Measurements from ENCODE around the gene KRT13. TPM values are rescaled to one million over a fixed set of nuclear protein-coding genes. Genes with fewer than 3 reads are reported as not detected.

Gene KRT13
- total RNA-seq, 1 experiment from 2014 or later: not detected

DNA sequence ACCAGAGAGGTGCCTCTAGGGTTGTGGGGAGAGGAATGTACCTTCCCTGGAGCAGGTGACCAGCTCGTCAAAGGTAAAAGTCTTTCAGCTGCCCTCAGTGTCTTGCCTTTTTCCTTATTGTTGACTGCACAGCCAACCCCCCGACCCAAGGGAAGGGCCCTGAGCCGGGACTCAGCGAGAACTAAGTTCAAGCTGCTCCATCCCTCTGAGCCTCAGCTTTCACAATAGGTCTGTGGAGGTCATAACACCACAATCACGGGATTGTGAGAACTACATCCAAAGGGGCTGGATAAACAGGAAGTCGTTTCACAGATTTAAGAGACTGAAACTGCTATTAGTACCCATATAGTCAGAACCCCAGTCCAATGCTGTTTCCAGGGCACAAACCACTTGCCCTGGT is 13.1 kb downstream of the KRT13 start (continued):
- TF ChIP-seq, protein P1, sequence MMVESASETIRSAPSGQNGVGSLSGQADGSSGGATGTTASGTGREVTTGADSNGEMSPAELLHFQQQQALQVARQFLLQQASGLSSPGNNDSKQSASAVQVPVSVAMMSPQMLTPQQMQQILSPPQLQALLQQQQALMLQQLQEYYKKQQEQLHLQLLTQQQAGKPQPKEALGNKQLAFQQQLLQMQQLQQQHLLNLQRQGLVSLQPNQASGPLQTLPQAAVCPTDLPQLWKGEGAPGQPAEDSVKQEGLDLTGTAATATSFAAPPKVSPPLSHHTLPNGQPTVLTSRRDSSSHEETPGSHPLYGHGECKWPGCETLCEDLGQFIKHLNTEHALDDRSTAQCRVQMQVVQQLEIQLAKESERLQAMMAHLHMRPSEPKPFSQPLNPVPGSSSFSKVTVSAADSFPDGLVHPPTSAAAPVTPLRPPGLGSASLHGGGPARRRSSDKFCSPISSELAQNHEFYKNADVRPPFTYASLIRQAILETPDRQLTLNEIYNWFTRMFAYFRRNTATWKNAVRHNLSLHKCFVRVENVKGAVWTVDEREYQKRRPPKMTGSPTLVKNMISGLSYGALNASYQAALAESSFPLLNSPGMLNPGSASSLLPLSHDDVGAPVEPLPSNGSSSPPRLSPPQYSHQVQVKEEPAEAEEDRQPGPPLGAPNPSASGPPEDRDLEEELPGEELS (CRISPR knock-in tag; IDR thresholded peaks at IDR 0.05): no peak
- TF ChIP-seq JUN (CRISPR knock-in tag; IDR thresholded peaks at IDR 0.05): no peak
- TF ChIP-seq, protein P2, sequence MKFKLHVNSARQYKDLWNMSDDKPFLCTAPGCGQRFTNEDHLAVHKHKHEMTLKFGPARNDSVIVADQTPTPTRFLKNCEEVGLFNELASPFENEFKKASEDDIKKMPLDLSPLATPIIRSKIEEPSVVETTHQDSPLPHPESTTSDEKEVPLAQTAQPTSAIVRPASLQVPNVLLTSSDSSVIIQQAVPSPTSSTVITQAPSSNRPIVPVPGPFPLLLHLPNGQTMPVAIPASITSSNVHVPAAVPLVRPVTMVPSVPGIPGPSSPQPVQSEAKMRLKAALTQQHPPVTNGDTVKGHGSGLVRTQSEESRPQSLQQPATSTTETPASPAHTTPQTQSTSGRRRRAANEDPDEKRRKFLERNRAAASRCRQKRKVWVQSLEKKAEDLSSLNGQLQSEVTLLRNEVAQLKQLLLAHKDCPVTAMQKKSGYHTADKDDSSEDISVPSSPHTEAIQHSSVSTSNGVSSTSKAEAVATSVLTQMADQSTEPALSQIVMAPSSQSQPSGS (CRISPR knock-in tag; IDR thresholded peaks at IDR 0.05; ENCODE audit: borderline replicate concordance, low read depth): no peak
- TF ChIP-seq, protein P3, sequence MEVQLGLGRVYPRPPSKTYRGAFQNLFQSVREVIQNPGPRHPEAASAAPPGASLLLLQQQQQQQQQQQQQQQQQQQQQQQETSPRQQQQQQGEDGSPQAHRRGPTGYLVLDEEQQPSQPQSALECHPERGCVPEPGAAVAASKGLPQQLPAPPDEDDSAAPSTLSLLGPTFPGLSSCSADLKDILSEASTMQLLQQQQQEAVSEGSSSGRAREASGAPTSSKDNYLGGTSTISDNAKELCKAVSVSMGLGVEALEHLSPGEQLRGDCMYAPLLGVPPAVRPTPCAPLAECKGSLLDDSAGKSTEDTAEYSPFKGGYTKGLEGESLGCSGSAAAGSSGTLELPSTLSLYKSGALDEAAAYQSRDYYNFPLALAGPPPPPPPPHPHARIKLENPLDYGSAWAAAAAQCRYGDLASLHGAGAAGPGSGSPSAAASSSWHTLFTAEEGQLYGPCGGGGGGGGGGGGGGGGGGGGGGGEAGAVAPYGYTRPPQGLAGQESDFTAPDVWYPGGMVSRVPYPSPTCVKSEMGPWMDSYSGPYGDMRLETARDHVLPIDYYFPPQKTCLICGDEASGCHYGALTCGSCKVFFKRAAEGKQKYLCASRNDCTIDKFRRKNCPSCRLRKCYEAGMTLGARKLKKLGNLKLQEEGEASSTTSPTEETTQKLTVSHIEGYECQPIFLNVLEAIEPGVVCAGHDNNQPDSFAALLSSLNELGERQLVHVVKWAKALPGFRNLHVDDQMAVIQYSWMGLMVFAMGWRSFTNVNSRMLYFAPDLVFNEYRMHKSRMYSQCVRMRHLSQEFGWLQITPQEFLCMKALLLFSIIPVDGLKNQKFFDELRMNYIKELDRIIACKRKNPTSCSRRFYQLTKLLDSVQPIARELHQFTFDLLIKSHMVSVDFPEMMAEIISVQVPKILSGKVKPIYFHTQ (CRISPR knock-in tag; IDR thresholded peaks at IDR 0.05): no peak
- TF ChIP-seq ZNF423 (CRISPR knock-in tag; IDR thresholded peaks at IDR 0.05): no peak
- no peak for TF ChIP-seq PRRX2 (CRISPR knock-in tag; IDR thresholded peaks at IDR 0.05)
- TF ChIP-seq, protein P4, sequence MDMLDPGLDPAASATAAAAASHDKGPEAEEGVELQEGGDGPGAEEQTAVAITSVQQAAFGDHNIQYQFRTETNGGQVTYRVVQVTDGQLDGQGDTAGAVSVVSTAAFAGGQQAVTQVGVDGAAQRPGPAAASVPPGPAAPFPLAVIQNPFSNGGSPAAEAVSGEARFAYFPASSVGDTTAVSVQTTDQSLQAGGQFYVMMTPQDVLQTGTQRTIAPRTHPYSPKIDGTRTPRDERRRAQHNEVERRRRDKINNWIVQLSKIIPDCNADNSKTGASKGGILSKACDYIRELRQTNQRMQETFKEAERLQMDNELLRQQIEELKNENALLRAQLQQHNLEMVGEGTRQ (CRISPR knock-in tag; IDR thresholded peaks at IDR 0.05): no peak
- TF ChIP-seq, protein P5, sequence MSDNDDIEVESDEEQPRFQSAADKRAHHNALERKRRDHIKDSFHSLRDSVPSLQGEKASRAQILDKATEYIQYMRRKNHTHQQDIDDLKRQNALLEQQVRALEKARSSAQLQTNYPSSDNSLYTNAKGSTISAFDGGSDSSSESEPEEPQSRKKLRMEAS (CRISPR knock-in tag; IDR thresholded peaks at IDR 0.05): no peak
- no peak for TF ChIP-seq MXD4 (CRISPR knock-in tag; IDR thresholded peaks at IDR 0.05; ENCODE audit: borderline replicate concordance)

DNA sequence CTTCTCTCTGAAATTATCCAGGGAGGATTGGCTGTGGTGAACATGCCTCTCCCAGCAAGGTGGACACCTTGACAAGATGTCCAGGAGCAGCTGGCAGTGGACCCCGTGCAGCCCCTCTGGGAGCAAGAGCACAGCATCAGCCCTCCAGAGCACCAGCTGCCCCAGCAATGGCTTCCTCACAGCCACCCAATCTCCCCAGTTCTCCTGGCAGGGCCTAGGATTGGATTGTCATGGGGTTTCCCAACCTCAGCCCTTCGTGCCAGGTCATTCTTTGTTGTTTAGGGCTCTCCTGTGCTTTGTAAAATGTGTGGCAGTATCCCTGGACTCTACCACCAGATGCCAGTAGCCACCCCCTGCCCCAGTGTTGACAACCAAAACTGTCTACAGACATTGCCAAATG is 13.9 kb downstream of the KRT13 start:
- CTCF ChIA-PET: interaction anchor here (10.9 kb wide), 1 partner anchor 57 kb away, joined by 160 read pairs; no protein-coding TSS in a partner anchor
- H3K9me3 Mint-ChIP-seq: no peaks in the 10 kb centered on the region
- no peak for ATAC-seq

More for the DNA sequence above, 13.9 kb downstream of the KRT13 start:
- TF ChIP-seq, protein P6, sequence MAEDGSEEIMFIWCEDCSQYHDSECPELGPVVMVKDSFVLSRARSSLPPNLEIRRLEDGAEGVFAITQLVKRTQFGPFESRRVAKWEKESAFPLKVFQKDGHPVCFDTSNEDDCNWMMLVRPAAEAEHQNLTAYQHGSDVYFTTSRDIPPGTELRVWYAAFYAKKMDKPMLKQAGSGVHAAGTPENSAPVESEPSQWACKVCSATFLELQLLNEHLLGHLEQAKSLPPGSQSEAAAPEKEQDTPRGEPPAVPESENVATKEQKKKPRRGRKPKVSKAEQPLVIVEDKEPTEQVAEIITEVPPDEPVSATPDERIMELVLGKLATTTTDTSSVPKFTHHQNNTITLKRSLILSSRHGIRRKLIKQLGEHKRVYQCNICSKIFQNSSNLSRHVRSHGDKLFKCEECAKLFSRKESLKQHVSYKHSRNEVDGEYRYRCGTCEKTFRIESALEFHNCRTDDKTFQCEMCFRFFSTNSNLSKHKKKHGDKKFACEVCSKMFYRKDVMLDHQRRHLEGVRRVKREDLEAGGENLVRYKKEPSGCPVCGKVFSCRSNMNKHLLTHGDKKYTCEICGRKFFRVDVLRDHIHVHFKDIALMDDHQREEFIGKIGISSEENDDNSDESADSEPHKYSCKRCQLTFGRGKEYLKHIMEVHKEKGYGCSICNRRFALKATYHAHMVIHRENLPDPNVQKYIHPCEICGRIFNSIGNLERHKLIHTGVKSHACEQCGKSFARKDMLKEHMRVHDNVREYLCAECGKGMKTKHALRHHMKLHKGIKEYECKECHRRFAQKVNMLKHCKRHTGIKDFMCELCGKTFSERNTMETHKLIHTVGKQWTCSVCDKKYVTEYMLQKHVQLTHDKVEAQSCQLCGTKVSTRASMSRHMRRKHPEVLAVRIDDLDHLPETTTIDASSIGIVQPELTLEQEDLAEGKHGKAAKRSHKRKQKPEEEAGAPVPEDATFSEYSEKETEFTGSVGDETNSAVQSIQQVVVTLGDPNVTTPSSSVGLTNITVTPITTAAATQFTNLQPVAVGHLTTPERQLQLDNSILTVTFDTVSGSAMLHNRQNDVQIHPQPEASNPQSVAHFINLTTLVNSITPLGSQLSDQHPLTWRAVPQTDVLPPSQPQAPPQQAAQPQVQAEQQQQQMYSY (CRISPR knock-in tag; IDR thresholded peaks at IDR 0.05): no peak
- TF ChIP-seq, protein P7, sequence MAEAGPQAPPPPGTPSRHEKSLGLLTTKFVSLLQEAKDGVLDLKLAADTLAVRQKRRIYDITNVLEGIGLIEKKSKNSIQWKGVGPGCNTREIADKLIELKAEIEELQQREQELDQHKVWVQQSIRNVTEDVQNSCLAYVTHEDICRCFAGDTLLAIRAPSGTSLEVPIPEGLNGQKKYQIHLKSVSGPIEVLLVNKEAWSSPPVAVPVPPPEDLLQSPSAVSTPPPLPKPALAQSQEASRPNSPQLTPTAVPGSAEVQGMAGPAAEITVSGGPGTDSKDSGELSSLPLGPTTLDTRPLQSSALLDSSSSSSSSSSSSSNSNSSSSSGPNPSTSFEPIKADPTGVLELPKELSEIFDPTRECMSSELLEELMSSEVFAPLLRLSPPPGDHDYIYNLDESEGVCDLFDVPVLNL (CRISPR knock-in tag; IDR thresholded peaks at IDR 0.05; ENCODE audit: borderline replicate concordance, low read depth): no peak
- Mint-ChIP-seq H3K27me3 (ENCODE audit: low read depth) (peaks cover 4% of the 10 kb centered on the region), H3K4me1 (no peaks in the 10 kb centered on the region), H3K36me3 (no peaks in the 10 kb centered on the region), H3K4me3 (no peak overlapping the region), H3K27ac (no peak overlapping the region)
- no peak for DNase-seq (ENCODE audit: low spot score)
- POLR2A ChIA-PET: interaction anchor here (1.1 kb wide), 1 partner anchor 57 kb away, joined by 4 read pairs; no protein-coding TSS in a partner anchor
